Heart left ventricle (tissue), 13 donors: ENCODE measurements around the gene ASMT.

Experiments used
- CTCF ChIP-seq, 12 donors: fragments of 200-600 bp; sonication (generic) in 4 of 12; IDR thresholded peaks; one replicate each; pipeline versions ENCODE4 v1.5.0 to v1.8.0; 2018 to 2022; ENCODE audit warnings: antibody characterized with exemption in 12 of 12, mild to moderate bottlenecking in 5 of 12
- POLR2A ChIP-seq, 2 donors: fragments of 450-650 bp; IDR thresholded peaks; one replicate each; pipeline ENCODE4 v1.6.1; 2017; ENCODE audit warnings: antibody characterized with exemption in 2 of 2, mild to moderate bottlenecking in 2 of 2, moderate library complexity in 2 of 2
- donor health status: ischemic (EF 13 %, LVEDD 7.1; RV severe dilation, severe dysfunction).
- donor health status: DM: no; HTN: yes; CAD: no.
- donor health status: DM: no; HTN: no; CAD: no.
- donor health status: ischemic (EF 25% LVEDD 6.9; RV normal size, moderate dysfunction).
- donor health status: ischemic (EF 25% LVEDD 5.7; RV mildly dilated, moderate dysfunction).
- donor health status: ischemic (EF 35%, LVEDD 5.7; RV mildly dilated, moderate dysfunction).
- donor health status: nonischemic (EF 11% LVEDD 7.7; RV severe dilation, severe dysfunction).
- donor health status: DM: yes; HTN: yes; CAD: no.
- donor health status: PGD.
- donor health status: ischemic (EF 29% LVEDD 5.4; RV normal size, mild dysfunction).
- donor health status: nonischemic (EF 23%, LVEDD 6.1; RV moderate dilation, normal function).

- TF ChIP-seq POLR2A (IDR thresholded peaks at IDR 0.05) (no peak), CTCF (IDR thresholded peaks at IDR 0.05) (no peak)
Measured at GRCh38 chrX:1587161-1587560, 27.7 kb upstream of the ASMT start.
